ENCODE data around the gene GPR153.
A peak's percentile ranks its signal among the peaks of the same experiment; 100 is the strongest.

GPR153 gene

GRCh38 chr1:6205849-6206519 is 54.9 kb downstream of the GPR153 start, which contains the start of gene RNF207:
Gene RNF207, plus strand, starts transcription at chr1:6206119. Its CDS starts 417 bp downstream, at chr1:6206536.
- H3K4me3 ChIP-seq (ENCODE audit: low read depth, low read length): peak within 1 kb of the TSS; percentile 45
- TF ChIP-seq CTCF (IDR thresholded peaks at IDR 0.05; ENCODE audit: low read depth, low read length): no peak

DNA sequence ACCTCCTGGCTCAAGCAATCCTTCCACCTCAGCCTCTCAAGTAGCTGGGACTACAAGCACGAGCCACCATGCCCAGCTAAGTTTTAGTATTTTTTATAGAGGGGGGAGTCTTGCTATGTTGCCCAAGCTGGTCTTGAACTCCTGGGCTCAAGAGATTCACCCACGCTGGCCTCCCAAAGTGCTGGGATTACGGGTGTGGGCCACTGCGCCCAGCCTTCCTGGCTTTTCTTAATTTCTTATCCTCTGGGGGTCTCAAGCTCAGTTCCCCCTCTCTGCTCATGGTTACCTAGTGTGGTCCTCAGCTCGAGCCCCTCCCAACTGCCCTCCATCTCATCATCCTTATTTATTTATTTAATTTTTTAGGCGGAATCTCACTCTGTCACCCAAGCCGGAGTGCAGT is 58.6 kb downstream of the GPR153 start:
- H3K4me3 ChIP-seq (ENCODE audit: low read depth, low read length): no peak overlapping the region
- no peak for TF ChIP-seq CTCF (IDR thresholded peaks at IDR 0.05; ENCODE audit: low read depth, low read length)

DNA sequence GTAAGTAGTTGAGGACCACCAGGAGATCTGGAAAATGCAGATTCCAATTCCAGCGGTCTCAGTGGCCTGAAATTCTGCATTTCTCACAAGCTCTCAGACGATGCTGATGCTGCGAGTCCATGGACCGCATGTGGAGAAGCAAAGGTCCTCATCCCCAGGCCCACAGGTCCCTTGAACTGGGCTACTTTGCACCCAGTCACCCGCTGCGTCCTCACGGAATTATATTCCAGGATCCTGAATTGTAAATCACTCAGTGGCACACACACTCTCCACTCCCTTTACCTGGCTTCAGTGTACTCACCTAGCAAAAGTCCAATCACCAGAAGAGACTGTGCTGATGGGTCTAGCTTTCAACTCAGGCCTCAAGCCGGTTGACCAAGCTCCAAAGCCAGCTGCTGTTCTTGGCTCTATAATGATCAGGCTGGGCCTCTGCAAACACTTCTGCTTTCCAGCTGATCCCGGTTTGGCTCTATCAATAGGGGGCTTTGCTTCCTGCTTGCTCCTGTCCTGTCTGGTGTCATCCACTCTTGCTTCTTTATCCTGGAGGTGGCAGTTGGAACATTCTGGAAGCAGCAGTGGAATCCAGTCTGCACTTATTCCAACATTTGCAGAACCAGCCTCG is 60.6 kb downstream of the GPR153 start:
- no peak for TF ChIP-seq CTCF (IDR thresholded peaks at IDR 0.05; ENCODE audit: low read depth, low read length)
- H3K4me3 ChIP-seq (ENCODE audit: low read depth, low read length): peak overlapping the region; percentile 100

GRCh38 chr1:6199298-6200187 is 61.4 kb downstream of the GPR153 start, which contains the start of gene RPL22:
Gene RPL22, minus strand, starts transcription at chr1:6199595. Its CDS starts 22 bp downstream, at chr1:6199573.
- peak within 1 kb of the TSS; percentile 100 for H3K4me3 ChIP-seq (ENCODE audit: low read depth, low read length)
- TF ChIP-seq CTCF (IDR thresholded peaks at IDR 0.05; ENCODE audit: low read depth, low read length): no peak

DNA sequence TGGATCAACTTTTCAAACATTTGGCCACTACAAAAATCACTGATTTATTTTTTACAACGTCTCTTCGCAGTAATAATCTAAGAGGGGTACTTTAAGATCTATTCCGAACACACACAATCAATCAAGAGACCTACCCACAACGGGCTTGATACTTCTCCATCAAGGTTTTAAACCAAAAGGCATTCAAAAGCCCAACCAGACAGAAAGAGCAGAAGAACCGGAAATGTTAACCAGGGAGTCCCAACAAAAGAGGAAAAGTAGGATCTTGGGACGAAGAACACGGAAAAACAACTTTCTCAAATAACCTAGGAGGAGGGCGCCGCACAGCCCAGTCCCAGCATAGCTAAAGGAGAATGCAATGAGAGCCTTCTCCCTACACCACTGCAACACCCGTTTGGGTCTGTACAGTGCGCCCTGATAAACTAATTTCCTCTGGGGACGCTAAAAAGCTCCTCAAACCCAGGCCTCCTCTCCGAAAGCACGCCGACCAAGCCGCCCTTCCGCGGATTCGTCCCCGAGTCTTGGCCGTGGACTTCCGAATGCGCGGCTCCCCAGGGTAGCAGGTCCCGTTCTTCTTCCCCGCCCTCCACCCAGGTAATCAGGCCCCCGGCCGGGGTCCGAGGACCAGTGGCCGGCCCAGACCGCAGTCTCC is 62.1 kb downstream of the GPR153 start:
- H3K4me3 ChIP-seq (ENCODE audit: low read depth, low read length): peak overlapping the region; percentile 100
- no peak for TF ChIP-seq CTCF (IDR thresholded peaks at IDR 0.05; ENCODE audit: low read depth, low read length)

DNA sequence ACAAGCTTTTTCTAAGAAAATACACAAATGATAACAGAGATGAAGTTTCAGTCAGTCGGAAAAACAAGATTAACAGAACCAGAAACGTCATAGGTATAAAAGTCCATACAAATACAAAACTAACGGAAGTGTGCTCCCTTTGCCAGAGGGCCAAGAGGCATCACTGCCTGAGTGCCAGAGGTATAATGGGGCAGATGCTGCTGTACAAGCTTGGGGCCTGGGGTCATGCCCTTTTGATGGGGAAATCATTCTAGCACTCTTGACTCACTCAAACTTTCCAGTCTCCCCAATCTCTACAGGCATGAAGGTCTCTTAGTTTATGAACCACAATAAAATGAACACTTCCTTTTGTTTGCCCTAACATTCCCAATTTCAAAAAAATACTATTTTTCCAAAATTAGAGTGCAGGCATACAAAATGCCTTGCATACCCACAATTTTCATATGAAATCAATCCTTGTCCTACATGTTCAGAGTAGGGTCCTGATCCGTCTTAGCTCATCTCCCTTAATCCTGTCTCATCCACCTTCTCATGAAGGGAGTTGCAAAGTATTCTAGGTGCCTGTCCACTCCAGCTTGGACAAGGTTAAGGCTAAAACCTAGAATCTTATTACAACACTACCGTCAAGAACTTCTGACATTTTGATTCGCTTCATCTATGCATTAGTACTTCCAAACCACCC is 63.0 kb downstream of the GPR153 start:
- no peak for TF ChIP-seq CTCF (IDR thresholded peaks at IDR 0.05; ENCODE audit: low read depth, low read length)
- H3K4me3 ChIP-seq (ENCODE audit: low read depth, low read length): peak overlapping the region; percentile 100

Data from WI38 (cell line).